GM12892 (cell line): ENCODE measurements around the gene ISCA2. TPM values are rescaled to one million over a fixed set of nuclear protein-coding genes. Genes with fewer than 3 reads are reported as not detected.
A peak's percentile ranks its signal among the peaks of the same experiment; 100 is the strongest.
"Not testable (repeated sequence)": the region's sequence is repeated elsewhere in the genome, so short reads cannot be mapped to it uniquely, and the experiment has no call there.

Experiments
- DNase-seq: peaks from one replicate; pipeline ENCODE4 v3.0.0; 2011; ENCODE audit not compliant: insufficient read length
- FAIRE-seq: peaks from 2 replicates; lab custom pipeline; 2011; peaks lifted over from hg19 to GRCh38; lab: Jason Lieb, UNC
- POLR2A ChIP-seq: IDR thresholded peaks from 2 replicates; pipeline ENCODE4 v1.6.1; 2011; ENCODE audit warnings: low read depth, low read length, control low read depth
- POLR2AphosphoS5 ChIP-seq: IDR thresholded peaks from 2 replicates; pipeline ENCODE4 v1.6.1; 2011; ENCODE audit warnings: low read depth, low read length, control low read depth
- TAF1 ChIP-seq: IDR thresholded peaks from 2 replicates; pipeline ENCODE4 v1.6.1; 2011; ENCODE audit warnings: low read depth, mild to moderate bottlenecking, control low read depth, low read length, borderline replicate concordance
- polyA plus RNA-seq: library from polyadenylated mRNA; unstranded; fragments of >200 nt; gene quantifications from one replicate; pipeline ENCODE4 v1.2.1, GENCODE V29; 2012; ENCODE audit warnings: missing spikeins, inconsistent platforms; ENCODE audit not compliant: missing spikeins

Gene ISCA2
- 40.9 TPM for polyA plus RNA-seq

- peak; percentile 98 for FAIRE-seq
- TF ChIP-seq POLR2AphosphoS5 (peak; percentile 52), POLR2A (peak; percentile 74), TAF1 (0 out of 2 replicates have a peak, but pooled peaks have one; percentile 29)
- DNase-seq, result peak; percentile 97
Measured at GRCh38 chr14:74493343-74494261, at the start of gene ISCA2. Gene ISCA2, plus strand, starts transcription at chr14:74493765. Its CDS starts 10 bp downstream, at chr14:74493775.

GRCh38 chr14:74444866-74445265 is 48.7 kb upstream of the ISCA2 start:
- DNase-seq, result no peak
- no peak for TF ChIP-seq POLR2A
- no peak for TF ChIP-seq POLR2AphosphoS5
- no peak for TF ChIP-seq TAF1
- no peak for FAIRE-seq

- not testable (repeated sequence) for DNase-seq, FAIRE-seq
Measured at GRCh38 chr14:74454397-74454796, 39.2 kb upstream of the ISCA2 start.

- DNase-seq, result no peak
Measured at GRCh38 chr14:74456684-74457564, 36.6 kb upstream of the ISCA2 start.

GRCh38 chr14:74457565-74457895 is 36.0 kb upstream of the ISCA2 start:
- DNase-seq (no peak), FAIRE-seq (no peak)
- no peak for TF ChIP-seq POLR2AphosphoS5
- no peak for TF ChIP-seq TAF1
- no peak for TF ChIP-seq POLR2A

More at GRCh38 chr14:74456684-74457564, 36.6 kb upstream of the ISCA2 start:
- FAIRE-seq, result no peak
- TF ChIP-seq POLR2A (no peak), TAF1 (no peak), POLR2AphosphoS5 (no peak)

GRCh38 chr14:74459289-74459946 is 34.1 kb upstream of the ISCA2 start:
- FAIRE-seq, result no peak

GRCh38 chr14:74459976-74460375 is 33.6 kb upstream of the ISCA2 start:
- FAIRE-seq, result no peak
- TF ChIP-seq POLR2A (no peak), POLR2AphosphoS5 (no peak), TAF1 (no peak)

More at GRCh38 chr14:74459289-74459946, 34.1 kb upstream of the ISCA2 start:
- TF ChIP-seq POLR2AphosphoS5, result no peak
- TF ChIP-seq POLR2A, result no peak
- TF ChIP-seq TAF1, result no peak
- peak; percentile 43 for DNase-seq

GRCh38 chr14:74462993-74463392 is 30.6 kb upstream of the ISCA2 start:
- no peak for FAIRE-seq
- no peak for TF ChIP-seq POLR2A
- no peak for TF ChIP-seq POLR2AphosphoS5
- TF ChIP-seq TAF1, result no peak

More at GRCh38 chr14:74459976-74460375, 33.6 kb upstream of the ISCA2 start:
- no peak for DNase-seq

GRCh38 chr14:74463697-74464096 is 29.9 kb upstream of the ISCA2 start:
- no peak for FAIRE-seq
- DNase-seq, result no peak
- TF ChIP-seq POLR2AphosphoS5, result no peak
- no peak for TF ChIP-seq POLR2A
- no peak for TF ChIP-seq TAF1

More at GRCh38 chr14:74462993-74463392, 30.6 kb upstream of the ISCA2 start:
- no peak for DNase-seq

- no peak for FAIRE-seq
- TF ChIP-seq POLR2A, result no peak
- TF ChIP-seq TAF1, result no peak
- no peak for TF ChIP-seq POLR2AphosphoS5
- DNase-seq, result no peak
Measured at GRCh38 chr14:74464785-74465184, 28.8 kb upstream of the ISCA2 start.

- FAIRE-seq (no peak), DNase-seq (no peak)
- TF ChIP-seq POLR2AphosphoS5 (no peak), POLR2A (no peak), TAF1 (no peak)
Measured at GRCh38 chr14:74465335-74465734, 28.2 kb upstream of the ISCA2 start.

- FAIRE-seq (no peak), DNase-seq (no peak)
- no peak for TF ChIP-seq TAF1
- TF ChIP-seq POLR2AphosphoS5, result no peak
- no peak for TF ChIP-seq POLR2A
Measured at GRCh38 chr14:74468513-74468912, 25.1 kb upstream of the ISCA2 start.
